GM18508 (cell line): Measurements from ENCODE around the gene NUP50.

Experiments used
- ATAC-seq: cut with Tn5 transposase; IDR thresholded peaks from one replicate; pipeline ENCODE4 v1.9.1; 2021; ENCODE audit warnings: moderate number of reproducible peaks; ENCODE audit not compliant: insufficient read depth, unreplicated experiment

The NUP50 gene

GRCh38 chr22:45163451-45164269, at the start of gene NUP50:
TSS of gene NUP50 (plus strand) at chr22:45163925. CDS start at chr22:45168178, 4,253 bp downstream.
- peak; percentile 59 for ATAC-seq

- ATAC-seq: no peak
These were observed 43.3 kb upstream of the NUP50 start for GRCh38 chr22:45120440-45120839.

- no peak for ATAC-seq
These were observed 42.8 kb upstream of the NUP50 start for GRCh38 chr22:45120931-45121330.

- ATAC-seq: no peak
These were observed 39.4 kb upstream of the NUP50 start for GRCh38 chr22:45124176-45124847.

- no peak for ATAC-seq
These were observed 38.5 kb upstream of the NUP50 start for GRCh38 chr22:45125188-45125587.

GRCh38 chr22:45127866-45128265, 35.9 kb upstream of the NUP50 start:
- no peak for ATAC-seq

- no peak for ATAC-seq
These were observed 33.8 kb upstream of the NUP50 start for GRCh38 chr22:45129703-45130524.

GRCh38 chr22:45130891-45131290, 32.8 kb upstream of the NUP50 start:
- ATAC-seq: no peak

- ATAC-seq: no peak
These were observed 32.0 kb upstream of the NUP50 start for GRCh38 chr22:45131749-45132148.

- no peak for ATAC-seq
These were observed 29.4 kb upstream of the NUP50 start for GRCh38 chr22:45134313-45134712.

- ATAC-seq: no peak
These were observed 27.1 kb upstream of the NUP50 start for GRCh38 chr22:45136594-45136993.

- no peak for ATAC-seq
These were observed 24.0 kb upstream of the NUP50 start for GRCh38 chr22:45139693-45140092.

- no peak for ATAC-seq
These were observed 21.3 kb upstream of the NUP50 start for GRCh38 chr22:45142376-45142775.

GRCh38 chr22:45144916-45145315, 18.8 kb upstream of the NUP50 start:
- ATAC-seq: no peak

GRCh38 chr22:45149671-45150070, 14.1 kb upstream of the NUP50 start:
- ATAC-seq: no peak

- ATAC-seq: no peak
These were observed 13.6 kb upstream of the NUP50 start for GRCh38 chr22:45150139-45150538.

GRCh38 chr22:45151503-45151902, 12.2 kb upstream of the NUP50 start:
- no peak for ATAC-seq

- ATAC-seq: no peak
These were observed 9.3 kb upstream of the NUP50 start for GRCh38 chr22:45154383-45154782.

- ATAC-seq: no peak
These were observed 8.5 kb upstream of the NUP50 start for GRCh38 chr22:45155050-45155840.

- no peak for ATAC-seq
These were observed 5.8 kb upstream of the NUP50 start for GRCh38 chr22:45157907-45158306.
